ENCODE data around the gene NUFIP2. TPM values are rescaled to one million over a fixed set of nuclear protein-coding genes. Genes with fewer than 3 reads are reported as not detected.

Gene NUFIP2, protein sequence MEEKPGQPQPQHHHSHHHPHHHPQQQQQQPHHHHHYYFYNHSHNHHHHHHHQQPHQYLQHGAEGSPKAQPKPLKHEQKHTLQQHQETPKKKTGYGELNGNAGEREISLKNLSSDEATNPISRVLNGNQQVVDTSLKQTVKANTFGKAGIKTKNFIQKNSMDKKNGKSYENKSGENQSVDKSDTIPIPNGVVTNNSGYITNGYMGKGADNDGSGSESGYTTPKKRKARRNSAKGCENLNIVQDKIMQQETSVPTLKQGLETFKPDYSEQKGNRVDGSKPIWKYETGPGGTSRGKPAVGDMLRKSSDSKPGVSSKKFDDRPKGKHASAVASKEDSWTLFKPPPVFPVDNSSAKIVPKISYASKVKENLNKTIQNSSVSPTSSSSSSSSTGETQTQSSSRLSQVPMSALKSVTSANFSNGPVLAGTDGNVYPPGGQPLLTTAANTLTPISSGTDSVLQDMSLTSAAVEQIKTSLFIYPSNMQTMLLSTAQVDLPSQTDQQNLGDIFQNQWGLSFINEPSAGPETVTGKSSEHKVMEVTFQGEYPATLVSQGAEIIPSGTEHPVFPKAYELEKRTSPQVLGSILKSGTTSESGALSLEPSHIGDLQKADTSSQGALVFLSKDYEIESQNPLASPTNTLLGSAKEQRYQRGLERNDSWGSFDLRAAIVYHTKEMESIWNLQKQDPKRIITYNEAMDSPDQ
- 26.1 and 36.4 TPM in 2 replicates for total RNA-seq

DNA sequence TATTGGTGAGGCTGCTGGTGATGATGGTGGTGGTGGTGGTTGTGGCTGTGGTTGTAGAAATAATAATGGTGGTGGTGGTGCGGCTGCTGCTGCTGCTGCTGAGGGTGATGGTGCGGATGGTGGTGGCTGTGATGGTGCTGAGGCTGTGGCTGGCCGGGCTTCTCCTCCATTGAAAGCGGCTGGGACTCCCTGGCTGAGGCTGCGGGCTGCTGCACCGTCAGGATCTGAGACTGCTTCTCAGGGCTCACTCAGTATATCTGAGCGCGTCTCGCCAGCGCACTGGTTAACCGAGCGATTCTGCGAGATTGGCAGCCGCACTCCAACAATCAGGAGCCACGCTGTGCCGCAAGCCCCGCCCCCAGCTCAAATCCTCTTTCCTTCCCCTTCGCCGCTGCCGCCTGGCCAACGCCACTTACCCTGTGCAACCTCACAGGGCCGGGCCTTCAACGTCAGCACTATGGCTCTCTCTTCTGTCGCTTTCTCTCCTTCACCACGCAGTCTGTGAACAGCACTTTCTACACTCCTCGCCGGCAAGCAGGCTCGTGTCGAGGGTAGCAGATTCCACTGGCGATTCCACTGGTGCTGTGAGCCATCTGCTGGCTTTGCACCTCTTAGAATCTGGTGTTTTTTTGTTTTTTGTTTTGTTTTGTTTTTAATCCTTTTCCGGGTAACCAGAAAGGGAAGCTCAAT, at the start of gene NUFIP2:
TSS of gene NUFIP2 (minus strand) at position 259 of the 690 bp plus-strand sequence. CDS start at position 170, 89 bp downstream.

DNA sequence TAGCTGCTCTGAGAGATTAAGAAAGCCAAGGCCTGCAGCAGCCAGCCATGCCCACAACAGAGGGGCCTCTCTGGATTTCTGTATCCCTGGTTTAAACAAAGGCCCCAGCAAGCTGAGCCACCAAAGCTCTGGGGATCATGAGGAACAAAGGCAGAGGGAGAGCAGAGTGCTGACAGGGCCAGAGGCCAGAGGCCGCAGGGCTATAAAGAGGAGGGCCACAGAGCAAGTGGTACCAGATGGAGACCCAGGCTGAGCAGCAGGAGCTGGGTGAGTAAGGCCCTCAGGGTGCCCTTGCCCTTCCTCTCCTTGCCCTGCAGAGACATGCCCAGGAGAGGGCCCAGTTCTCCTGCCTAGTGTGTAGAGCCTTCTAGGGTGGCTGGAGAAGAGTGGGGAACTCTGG, 47.3 kb downstream of the NUFIP2 start, which contains the start of gene CRYBA1:
TSS of gene CRYBA1 (plus strand) at position 232 of the 400 bp plus-strand sequence. CDS start at position 237, 5 bp downstream.

Other genes starting within 250 kb of the NUFIP2 start
- gene MYO18A, start 113.8 kb downstream of the NUFIP2 start, total RNA-seq, result 16.3 and 23.2 TPM in 2 replicates
- not detected in 2 replicates for gene CRYBA1, start 47.3 kb downstream of the NUFIP2 start, total RNA-seq
- gene TAOK1, start 96.2 kb upstream of the NUFIP2 start, total RNA-seq, result 44.1 and 51.8 TPM in 2 replicates

Data from endothelial cell of coronary artery (primary cell).